Panc1 (cell line): ENCODE results near the gene AHI1. TPM values are rescaled to one million over a fixed set of nuclear protein-coding genes. Genes with fewer than 3 reads are reported as not detected.

Experiments
- ATAC-seq: fragments of 200-7000 bp; cut with Tn5 transposase; 2 replicates; pipeline ENCODE4 v1.9.1; 2020; ENCODE audit warnings: mild to moderate bottlenecking, moderate library complexity
- BruUV-seq: library from RNA; stranded (reverse); fragments of 400-500 nt; replicated peaks from 2 replicates; lab custom pipeline; 2021; lab: Mats Ljungman, UMichigan
- CTCF ChIA-PET: fragments of 300-600 bp; sonication (Branson Sonifier 250); formaldehyde crosslinking; loops from one replicate; lab custom pipeline; 2022; ENCODE audit warnings: antibody characterized with exemption; lab: Charles Lee
- POLR2A ChIA-PET: fragments of 300-600 bp; sonication (Branson Sonifier 250); formaldehyde crosslinking; loops from one replicate; lab custom pipeline; 2022; ENCODE audit warnings: antibody characterized with exemption; lab: Charles Lee
- DNase-seq: peaks from one replicate; pipeline ENCODE4 v3.0.0-alpha.2; 2010; ENCODE audit warnings: low read depth, low spot score
- H3K27ac ChIP-seq: 2 replicates; pipeline ENCODE4 v1.5.1; 2011; ENCODE audit warnings: mild to moderate bottlenecking, low read length, inconsistent platforms
- H3K27me3 ChIP-seq: fragments of 200-500 bp; sonication (Bioruptor generic); 2 replicates; pipeline ENCODE4 v1.6.0; 2014; ENCODE audit warnings: low read length, inconsistent platforms; ENCODE audit not compliant: control insufficient read depth, insufficient read depth
- H3K36me3 ChIP-seq: fragments of 200-500 bp; sonication (Bioruptor generic); 2 replicates; pipeline ENCODE4 v1.5.1; 2014; ENCODE audit warnings: inconsistent platforms, mild to moderate bottlenecking, low read length, moderate library complexity; ENCODE audit not compliant: control insufficient read depth, insufficient read depth
- H3K4me1 ChIP-seq: 2 replicates; pipeline ENCODE4 v1.5.1; 2011; ENCODE audit warnings: inconsistent platforms, mild to moderate bottlenecking, low read length, moderate library complexity; ENCODE audit not compliant: control insufficient read depth, insufficient read depth
- H3K4me3 ChIP-seq, 2 experiments: 2 replicates each; pipeline ENCODE4 v1.5.1; 2011 to 2012; ENCODE audit warnings: low read depth in 2 of 2, low read length in 2 of 2, mild to moderate bottlenecking in 2 of 2, inconsistent platforms in 1 of 2, moderate library complexity in 1 of 2
- H3K9me3 ChIP-seq: fragments of 200-500 bp; sonication (Bioruptor generic); 2 replicates; pipeline ENCODE4 v1.5.1; 2014; ENCODE audit warnings: low read depth, mild to moderate bottlenecking, inconsistent platforms, low read length, moderate library complexity; ENCODE audit not compliant: control insufficient read depth, insufficient read depth
- CTCF ChIP-seq: fragments of 450-650 bp; IDR thresholded peaks from 2 replicates; pipeline ENCODE4 v1.5.1; 2017; ENCODE audit warnings: mild to moderate bottlenecking
- POLR2AphosphoS5 ChIP-seq: IDR thresholded peaks from 2 replicates; pipeline ENCODE4 v1.6.1; 2012; ENCODE audit warnings: mild to moderate bottlenecking, low read depth, low read length, moderate library complexity
- REST ChIP-seq, 2 experiments: IDR thresholded peaks; 2 replicates each; pipeline ENCODE4 v1.6.1; 2011 to 2012; ENCODE audit warnings: low read depth in 2 of 2, control low read depth in 1 of 2, low read length in 1 of 2, mild to moderate bottlenecking in 1 of 2, moderate library complexity in 1 of 2; ENCODE audit not compliant: insufficient read depth in 1 of 2
- SIN3A ChIP-seq: IDR thresholded peaks from 2 replicates; pipeline ENCODE4 v1.6.1; 2012; ENCODE audit warnings: low read depth, mild to moderate bottlenecking, low read length, moderate library complexity, borderline replicate concordance; ENCODE audit not compliant: insufficient read depth
- TCF7L2 ChIP-seq: IDR thresholded peaks from 2 replicates; pipeline ENCODE4 v1.6.1; 2011; ENCODE audit warnings: mild to moderate bottlenecking, low read depth, low read length, inconsistent platforms
- in situ Hi-C: cut with HindIII; loops from 2 replicates; pipeline ENCODE4 v1.10.0; 2016; ENCODE audit warnings: low sequenced_read_pairs, low pct_unique_long_range_greater_than_20kb
- intact Hi-C: fragments of 100-400 bp; cut with micrococcal nuclease; formaldehyde crosslinking; loops from one replicate; pipeline ENCODE4 v1.10.0; 2022; ENCODE audit not compliant: unreplicated experiment
- total RNA-seq: library from RNA; stranded (reverse); gene quantifications from one replicate; pipeline ENCODE4 v1.2.1, GENCODE V29; 2021; ENCODE audit not compliant: unreplicated experiment

The AHI1 gene
- total RNA-seq, 1 experiment from 2014 or later, result 22.3 TPM

- in situ Hi-C loops, result no loop called here
- POLR2A ChIA-PET, result no interaction called here
Observed at GRCh38 chr6:135304883-135305282, 192.7 kb downstream of the AHI1 start.

DNA sequence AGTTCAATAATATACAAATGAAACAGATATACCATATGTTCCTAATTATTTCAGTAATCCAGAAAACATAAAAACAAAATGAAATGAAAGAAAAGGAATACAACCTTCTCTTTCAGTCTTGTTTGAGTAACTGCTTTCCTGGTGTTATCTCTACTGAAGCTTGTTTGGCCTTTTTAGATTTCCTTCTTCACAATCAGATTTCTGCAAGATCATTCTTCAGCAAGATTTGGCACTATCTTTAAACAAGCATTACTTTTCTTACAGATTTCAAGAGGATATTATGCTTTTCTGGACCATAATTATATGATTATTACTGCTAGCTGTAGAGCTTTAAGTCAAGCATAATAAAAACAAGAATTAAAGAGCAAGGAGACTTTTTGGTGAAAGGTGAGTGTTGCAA, 196.2 kb downstream of the AHI1 start:
- no peaks in the 10 kb centered on the region for H3K27me3 ChIP-seq
- ATAC-seq (no peak), DNase-seq (no peak)
- in situ Hi-C loops (no loop called here), intact Hi-C loops (no loop called here)
- no peak for TF ChIP-seq REST (IDR thresholded peaks at IDR 0.05; ENCODE audit: insufficient read depth in 1 of 2, low read depth in 2 of 2, low read length in 1 of 2)
- TF ChIP-seq TCF7L2, result no peak
- TF ChIP-seq POLR2AphosphoS5, result no peak
- no peak for TF ChIP-seq CTCF
- no peak for TF ChIP-seq SIN3A
- CTCF ChIA-PET, result no interaction called here
- H3K36me3 ChIP-seq, result no peaks in the 10 kb centered on the region; the same call in 1 of the 2 replicates
- H3K9me3 ChIP-seq, result no peaks in the 10 kb centered on the region
- H3K4me1 ChIP-seq, result no peaks in the 10 kb centered on the region
- POLR2A ChIA-PET, result no interaction called here
- no peak overlapping the region for H3K27ac ChIP-seq
- no peak overlapping the region for H3K4me3 ChIP-seq
- no TSS peak for BruUV-seq

More at GRCh38 chr6:135304883-135305282, 192.7 kb downstream of the AHI1 start:
- no peaks in the 10 kb centered on the region for H3K27me3 ChIP-seq
- DNase-seq (no peak), ATAC-seq (no peak)
- intact Hi-C loops, result no loop called here
- H3K4me1 ChIP-seq, result no peaks in the 10 kb centered on the region
- H3K9me3 ChIP-seq, result no peaks in the 10 kb centered on the region
- H3K27ac ChIP-seq, result no peak overlapping the region
- CTCF ChIA-PET, result no interaction called here
- TF ChIP-seq CTCF (no peak), SIN3A (no peak), POLR2AphosphoS5 (no peak), TCF7L2 (no peak), REST (IDR thresholded peaks at IDR 0.05; ENCODE audit: insufficient read depth in 1 of 2, low read depth in 2 of 2, low read length in 1 of 2) (no peak)
- no peaks in the 10 kb centered on the region; the same call in 1 of the 2 replicates for H3K36me3 ChIP-seq
- no peak overlapping the region for H3K4me3 ChIP-seq
- BruUV-seq, result no TSS peak
